ENCODE data around the gene TRIM27. TPM values are rescaled to one million over a fixed set of nuclear protein-coding genes. Genes with fewer than 3 reads are reported as not detected.

Gene TRIM27
- total and polyA plus RNA-seq, 4 donors, result 34.8 to 81.9 (median 46.1) TPM

Small RNAs within 50 kb of the gene (small RNA-seq; reads per million reads assigned to genes)
- gene RNU6-930P (ENCODE audit: low replicate concordance), result not detected

Other genes with a start within 250 kb of the TRIM27 start
- gene ZNF311, start 81.3 kb upstream of the TRIM27 start, total RNA-seq, result 1 to 10 TPM; 1.7 to 3.1 TPM
- gene ZNF311, start 81.3 kb upstream of the TRIM27 start, polyA plus RNA-seq, result 1 to 10 TPM in 1 of 2 donors, under 1 TPM in 1; 0.42 to 1.0 TPM
- gene OR2W1, start 121.2 kb upstream of the TRIM27 start, total RNA-seq, result not detected
- not detected for gene OR2W1, start 121.2 kb upstream of the TRIM27 start, polyA plus RNA-seq
- not detected for gene OR2B3, start 163.3 kb upstream of the TRIM27 start, total RNA-seq
- gene OR2B3, start 163.3 kb upstream of the TRIM27 start, polyA plus RNA-seq, result not detected
- gene OR2J1, start 175.5 kb upstream of the TRIM27 start, total RNA-seq, result not detected
- gene OR2J1, start 175.5 kb upstream of the TRIM27 start, polyA plus RNA-seq, result not detected
- gene OR2J3, start 184.1 kb upstream of the TRIM27 start, total RNA-seq, result under 1 TPM in 1 of 2 donors, not detected in 1; 0.06 TPM
- not detected for gene OR2J3, start 184.1 kb upstream of the TRIM27 start, polyA plus RNA-seq
- gene OR2J2, start 246.9 kb upstream of the TRIM27 start, total RNA-seq, result not detected
- not detected for gene OR2J2, start 246.9 kb upstream of the TRIM27 start, polyA plus RNA-seq